Osteocyte (in vitro differentiated cells): Measurements from ENCODE around the gene SEMA4D. TPM values are rescaled to one million over a fixed set of nuclear protein-coding genes. Genes with fewer than 3 reads are reported as not detected.
"Not testable (repeated sequence)": the region's sequence is repeated elsewhere in the genome, so short reads cannot be mapped to it uniquely, and the experiment has no call there.

Experiments
- DNase-seq: peaks from one replicate; pipeline ENCODE4 v3.0.0; 2021; ENCODE audit warnings: mixed read lengths; ENCODE audit not compliant: unreplicated experiment; ENCODE audit errors: extremely low spot score
- H3K27ac Mint-ChIP-seq: one replicate; pipeline ENCODE4 v1.8.0; 2021; ENCODE audit warnings: mild to moderate bottlenecking, mixed read lengths; ENCODE audit not compliant: unreplicated experiment
- H3K27me3 Mint-ChIP-seq: one replicate; pipeline ENCODE4 v1.8.0; 2021; ENCODE audit warnings: mixed read lengths; ENCODE audit not compliant: unreplicated experiment
- H3K36me3 Mint-ChIP-seq: one replicate; pipeline ENCODE4 v1.8.0; 2021; ENCODE audit warnings: mixed read lengths; ENCODE audit not compliant: unreplicated experiment
- H3K4me1 Mint-ChIP-seq: one replicate; pipeline ENCODE4 v1.8.0; 2021; ENCODE audit warnings: mixed read lengths; ENCODE audit not compliant: unreplicated experiment
- H3K4me3 Mint-ChIP-seq: one replicate; pipeline ENCODE4 v1.8.0; 2021; ENCODE audit warnings: mild to moderate bottlenecking, moderate library complexity, mixed read lengths; ENCODE audit not compliant: unreplicated experiment
- H3K9me3 Mint-ChIP-seq: one replicate; pipeline ENCODE4 v1.8.0; 2021; ENCODE audit warnings: mixed read lengths; ENCODE audit not compliant: unreplicated experiment
- CTCF ChIP-seq: fragments of 200-600 bp; sonication (generic); IDR thresholded peaks from 2 replicates; pipeline ENCODE4 v1.5.0; 2021; ENCODE audit warnings: antibody characterized with exemption, mild to moderate bottlenecking, moderate library complexity
- total RNA-seq: library from RNA; stranded (reverse); gene quantifications from 2 replicates; pipeline ENCODE4 v1.2.1, GENCODE V29; 2021

The SEMA4D gene
- total RNA-seq, 1 donor from 2014 or later = 2.0 TPM

GRCh38 chr9:89475891-89476440, 21.9 kb downstream of the SEMA4D start:
- no peak for DNase-seq
- Mint-ChIP-seq H3K4me3 (no peak overlapping the region), H3K27me3 (no peaks in the 10 kb centered on the region), H3K4me1 (peaks cover 8% of the 10 kb centered on the region), H3K36me3 (no peaks in the 10 kb centered on the region), H3K9me3 (no peaks in the 10 kb centered on the region), H3K27ac (no peak overlapping the region)
- no peak for TF ChIP-seq CTCF

DNA sequence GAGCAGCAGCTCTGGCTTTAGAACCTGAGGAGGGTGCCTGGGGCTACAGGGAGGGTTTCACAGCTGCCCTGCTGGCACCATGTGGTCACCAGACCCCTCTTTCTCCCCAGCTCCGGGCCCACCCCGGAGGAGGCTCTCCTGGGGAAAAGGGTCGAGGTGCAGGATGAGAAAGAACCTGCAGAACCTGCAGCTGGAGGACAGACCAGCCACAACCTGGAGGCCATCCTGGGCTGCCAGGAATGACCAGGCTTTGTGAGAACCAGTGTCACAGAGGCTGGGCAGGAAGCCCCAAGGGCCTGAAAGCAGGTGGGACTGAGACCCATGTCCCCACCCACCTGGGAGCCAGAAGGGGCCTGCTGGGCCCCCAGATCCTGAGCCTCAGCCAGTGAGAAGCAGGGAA, 23.0 kb downstream of the SEMA4D start:
- H3K36me3 Mint-ChIP-seq = no peaks in the 10 kb centered on the region
- H3K27ac Mint-ChIP-seq = no peak overlapping the region
- no peak overlapping the region for H3K4me3 Mint-ChIP-seq
- peaks cover 8% of the 10 kb centered on the region for H3K4me1 Mint-ChIP-seq
- H3K9me3 Mint-ChIP-seq = no peaks in the 10 kb centered on the region
- H3K27me3 Mint-ChIP-seq = no peaks in the 10 kb centered on the region
- DNase-seq = no peak
- TF ChIP-seq CTCF = no peak

GRCh38 chr9:89473762-89474469, 24.0 kb downstream of the SEMA4D start:
- no peaks in the 10 kb centered on the region for H3K36me3 Mint-ChIP-seq
- H3K9me3 Mint-ChIP-seq = no peaks in the 10 kb centered on the region
- no peak for DNase-seq
- peaks cover 8% of the 10 kb centered on the region for H3K4me1 Mint-ChIP-seq
- H3K27ac Mint-ChIP-seq = no peak overlapping the region
- no peak for TF ChIP-seq CTCF
- H3K4me3 Mint-ChIP-seq = no peak overlapping the region
- no peaks in the 10 kb centered on the region for H3K27me3 Mint-ChIP-seq

DNA sequence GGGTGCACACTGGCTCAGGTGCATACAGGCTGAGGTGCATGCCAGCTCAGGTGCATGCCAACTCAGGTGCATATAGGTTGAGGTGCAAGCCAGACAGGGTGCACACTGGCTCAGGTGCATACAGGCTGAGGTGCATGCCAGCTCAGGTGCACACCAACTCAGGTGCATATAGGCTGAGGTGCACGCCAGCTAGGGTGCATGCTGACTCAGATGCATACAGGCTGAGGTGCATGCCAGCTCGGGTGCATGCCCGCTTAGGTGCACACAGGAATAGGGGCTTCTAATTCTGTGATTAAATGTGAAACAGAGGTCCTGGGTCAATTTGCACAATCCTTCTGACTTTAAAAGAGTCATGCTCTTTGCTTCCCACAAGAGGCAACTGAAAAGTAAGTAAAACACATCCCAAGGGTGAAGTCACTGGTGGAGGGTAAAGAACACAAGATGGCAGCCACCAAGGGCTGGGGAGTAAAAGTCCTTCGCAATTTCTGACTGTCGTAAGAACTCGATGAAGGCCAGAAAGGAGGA, 26.1 kb downstream of the SEMA4D start:
- H3K9me3 Mint-ChIP-seq, H3K27ac Mint-ChIP-seq, H3K27me3 Mint-ChIP-seq, H3K36me3 Mint-ChIP-seq, H3K4me1 Mint-ChIP-seq, DNase-seq, H3K4me3 Mint-ChIP-seq: not testable (repeated sequence)

GRCh38 chr9:89471390-89471789, 26.5 kb downstream of the SEMA4D start:
- no peaks in the 10 kb centered on the region for H3K4me1 Mint-ChIP-seq
- no peak overlapping the region for H3K27ac Mint-ChIP-seq
- no peak for TF ChIP-seq CTCF
- H3K36me3 Mint-ChIP-seq = no peaks in the 10 kb centered on the region
- no peaks in the 10 kb centered on the region for H3K9me3 Mint-ChIP-seq
- no peak overlapping the region for H3K4me3 Mint-ChIP-seq
- H3K27me3 Mint-ChIP-seq = no peaks in the 10 kb centered on the region
- no peak for DNase-seq
